ACC112 (cell line): ENCODE measurements around the gene LILRA5.
"Not testable (repeated sequence)": the region's sequence is repeated elsewhere in the genome, so short reads cannot be mapped to it uniquely, and the experiment has no call there.

Experiments used
- H2AFZ ChIP-seq: fragments of 200-600 bp; sonication (generic); one replicate; pipeline ENCODE4 v1.6.0; 2017; ENCODE audit warnings: antibody characterized with exemption, low read length; ENCODE audit not compliant: unreplicated experiment
- H3K27ac ChIP-seq: fragments of 200-600 bp; sonication (generic); 2 replicates; pipeline ENCODE4 v1.5.1; 2014; ENCODE audit warnings: low read depth, mild to moderate bottlenecking, antibody characterized with exemption, low read length, moderate library complexity
- H3K27me3 ChIP-seq: fragments of 200-600 bp; sonication (generic); 2 replicates; pipeline ENCODE4 v1.6.1; 2014; ENCODE audit warnings: mild to moderate bottlenecking, antibody characterized with exemption, low read length, moderate library complexity, mixed read lengths; ENCODE audit not compliant: insufficient read depth
- H3K36me3 ChIP-seq: fragments of 200-600 bp; sonication (generic); 2 replicates; pipeline ENCODE4 v1.6.1; 2016; ENCODE audit warnings: mild to moderate bottlenecking, antibody characterized with exemption, low read length, moderate library complexity, mixed read lengths; ENCODE audit not compliant: insufficient read depth
- H3K4me1 ChIP-seq: fragments of 200-600 bp; sonication (generic); one replicate; pipeline ENCODE4 v1.6.1; 2016; ENCODE audit warnings: low read length, mixed read lengths; ENCODE audit not compliant: insufficient read depth, unreplicated experiment, control insufficient read depth
- H3K4me3 ChIP-seq: fragments of 200-600 bp; sonication (generic); 2 replicates; pipeline ENCODE4 v1.5.1; 2014; ENCODE audit warnings: mild to moderate bottlenecking, low read depth, low read length
- H3K79me2 ChIP-seq: fragments of 200-600 bp; sonication (generic); one replicate; pipeline ENCODE4 v1.6.0; 2016; ENCODE audit warnings: low read length; ENCODE audit not compliant: control insufficient read depth, unreplicated experiment, insufficient read depth

LILRA5 gene

DNA sequence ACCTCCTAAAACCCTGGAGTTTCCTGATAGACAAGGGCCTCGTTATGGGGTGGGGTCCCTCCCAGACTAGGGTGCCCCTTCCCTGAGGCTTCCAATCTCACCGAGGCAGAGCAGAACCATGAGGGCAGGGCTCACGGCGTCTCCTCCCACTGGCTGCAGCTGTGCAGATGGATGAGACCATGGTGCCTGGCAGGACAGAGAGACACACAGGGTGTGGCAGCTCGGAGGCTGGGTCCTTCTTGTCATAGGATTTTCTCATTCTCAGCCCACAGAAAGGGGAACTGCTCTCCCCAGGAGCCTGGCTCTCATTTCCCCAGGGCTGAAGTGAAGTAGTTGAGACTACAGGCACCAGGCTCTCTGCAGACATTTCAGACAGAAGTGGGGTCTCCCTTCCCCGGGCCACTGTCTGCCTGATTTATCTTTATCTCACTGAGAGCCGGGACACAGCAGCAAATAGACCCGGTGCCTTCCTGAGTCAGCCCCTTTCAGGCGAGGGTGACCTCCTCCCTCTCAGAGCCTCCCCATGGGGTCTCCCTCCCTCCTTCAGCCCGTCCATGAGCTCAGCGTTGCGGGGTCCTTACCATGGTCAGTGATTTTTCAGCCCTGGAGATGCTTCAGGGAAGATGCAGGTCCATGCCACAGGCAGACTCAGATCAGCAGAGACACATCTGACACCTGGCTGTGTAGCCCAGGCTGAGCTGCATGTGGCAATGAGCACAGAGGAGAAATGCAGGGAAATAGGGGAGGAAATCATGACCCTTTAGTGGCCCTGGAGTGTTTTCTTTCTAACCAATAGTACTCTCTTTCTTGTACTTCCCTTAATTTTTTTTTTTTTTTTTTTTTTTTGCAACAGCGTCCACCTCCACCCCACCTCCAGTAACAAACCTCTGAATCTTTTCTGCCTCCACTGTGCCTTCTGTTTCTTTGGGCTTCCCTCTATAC is at the start of gene LILRA5:
TSS of gene LILRA5 (minus strand) at position 731 of the 942 bp plus-strand sequence. CDS start at position 584, 147 bp downstream.
- H2AFZ ChIP-seq, result no peak within 1 kb of the TSS
- no peak within 1 kb of the TSS for H3K27ac ChIP-seq
- peaks cover 31% of the 10 kb centered on the region for H3K27me3 ChIP-seq
- no peak within 1 kb of the TSS for H3K4me3 ChIP-seq
- H3K4me1 ChIP-seq, result no peaks in the 10 kb centered on the region
- no peaks in the 10 kb centered on the region for H3K79me2 ChIP-seq
- no peaks in the 10 kb centered on the region for H3K36me3 ChIP-seq

DNA sequence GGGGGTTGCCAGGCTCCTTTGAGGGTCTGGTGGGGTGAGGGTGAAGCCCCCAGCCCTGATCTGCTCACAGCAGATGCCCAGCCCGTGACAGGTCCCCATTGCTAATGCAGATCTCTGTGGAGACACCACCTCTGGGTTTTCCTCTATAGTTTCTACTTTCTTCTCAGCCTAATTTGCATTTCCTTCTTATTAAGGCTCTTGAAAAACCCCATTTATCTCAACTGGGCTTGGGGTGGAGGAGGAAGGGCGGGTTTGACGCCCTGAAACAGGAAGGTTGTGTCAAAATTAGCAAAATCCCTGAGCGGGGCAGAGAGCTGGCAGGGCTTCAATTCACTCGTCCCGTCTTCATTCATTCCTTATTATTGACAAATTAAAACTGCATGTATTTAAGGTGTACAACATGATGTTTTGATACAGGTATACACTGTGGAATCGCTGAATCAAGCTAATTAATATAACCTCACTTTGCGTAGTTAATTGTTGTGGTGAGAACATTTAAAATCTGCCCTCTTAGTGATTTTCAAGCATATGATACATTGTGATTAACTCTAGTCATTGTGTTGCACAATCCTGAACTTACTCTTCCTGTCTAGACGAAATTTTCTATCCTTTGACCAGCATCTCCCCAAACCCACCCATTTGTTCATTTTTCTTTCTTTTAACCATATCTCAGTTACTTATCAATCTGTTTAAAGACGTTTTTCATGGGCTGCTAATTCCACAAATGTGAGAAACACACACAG is 48.9 kb upstream of the LILRA5 start:
- not testable (repeated sequence) for H2AFZ ChIP-seq, H3K4me3 ChIP-seq, H3K36me3 ChIP-seq, H3K79me2 ChIP-seq, H3K27ac ChIP-seq, H3K4me1 ChIP-seq
- peaks cover 18% of the 10 kb centered on the region for H3K27me3 ChIP-seq

DNA sequence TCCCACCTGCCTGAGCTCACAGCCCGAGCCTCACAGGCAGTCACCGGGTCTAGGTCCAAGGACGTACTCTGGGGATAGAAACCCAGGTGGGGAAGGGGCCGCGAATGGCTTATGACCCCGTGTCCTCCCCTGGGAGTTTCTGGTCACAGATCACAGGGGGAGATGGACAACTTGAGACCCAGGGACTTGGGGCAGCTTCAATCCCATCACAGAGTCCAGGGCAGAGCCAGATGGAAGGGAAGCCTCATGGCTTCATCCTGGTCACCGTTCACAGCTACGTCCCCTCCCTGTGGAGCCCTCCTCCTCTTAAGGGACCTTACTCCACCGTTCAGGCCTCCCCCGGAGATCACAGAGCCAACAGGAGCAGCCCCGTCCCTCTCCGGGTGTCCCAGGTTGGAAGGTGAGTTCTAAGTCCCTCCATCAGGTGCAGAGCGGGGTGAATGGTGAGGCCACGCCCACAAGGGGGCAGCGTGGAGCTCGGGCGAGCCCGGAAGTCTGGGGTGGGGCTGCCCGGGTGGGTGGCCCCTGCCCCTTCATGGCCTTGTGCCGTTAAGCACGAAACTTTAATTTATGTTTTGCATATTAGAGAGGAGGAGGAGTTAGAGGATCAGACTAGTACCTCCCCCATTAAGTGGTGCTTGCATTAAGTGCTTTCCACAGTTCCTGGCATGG is 46.3 kb upstream of the LILRA5 start:
- not testable (repeated sequence) for H3K27me3 ChIP-seq, H2AFZ ChIP-seq, H3K4me3 ChIP-seq, H3K4me1 ChIP-seq, H3K36me3 ChIP-seq, H3K27ac ChIP-seq, H3K79me2 ChIP-seq

DNA sequence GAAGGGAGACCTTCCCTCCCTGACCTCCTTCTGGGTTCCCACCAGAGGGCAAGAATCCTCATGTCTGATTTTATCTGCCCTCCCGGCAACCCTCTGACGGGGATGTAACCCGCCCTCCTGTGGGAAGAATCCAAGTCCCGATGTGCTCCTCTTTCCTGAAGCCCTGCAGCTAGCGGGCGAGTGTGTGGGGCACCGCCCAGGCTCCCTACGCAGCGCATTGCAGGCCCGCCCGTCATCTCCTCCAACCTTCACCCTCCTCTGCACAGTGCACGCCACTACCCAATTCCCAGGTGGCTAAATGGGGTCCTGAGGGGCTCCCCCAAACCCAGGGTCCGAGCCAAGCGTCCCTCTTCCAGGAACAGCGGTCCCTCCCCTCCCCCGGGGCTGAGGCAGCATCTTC is 44.4 kb upstream of the LILRA5 start:
- no peak overlapping the region for H2AFZ ChIP-seq
- H3K36me3 ChIP-seq, result no peaks in the 10 kb centered on the region
- H3K4me3 ChIP-seq, result no peak overlapping the region
- H3K4me1 ChIP-seq, result no peaks in the 10 kb centered on the region
- no peak overlapping the region for H3K27ac ChIP-seq
- 0 out of 2 replicates have a peak, but pooled peaks cover 3% of the 10 kb centered on the region for H3K27me3 ChIP-seq
- no peaks in the 10 kb centered on the region for H3K79me2 ChIP-seq

DNA sequence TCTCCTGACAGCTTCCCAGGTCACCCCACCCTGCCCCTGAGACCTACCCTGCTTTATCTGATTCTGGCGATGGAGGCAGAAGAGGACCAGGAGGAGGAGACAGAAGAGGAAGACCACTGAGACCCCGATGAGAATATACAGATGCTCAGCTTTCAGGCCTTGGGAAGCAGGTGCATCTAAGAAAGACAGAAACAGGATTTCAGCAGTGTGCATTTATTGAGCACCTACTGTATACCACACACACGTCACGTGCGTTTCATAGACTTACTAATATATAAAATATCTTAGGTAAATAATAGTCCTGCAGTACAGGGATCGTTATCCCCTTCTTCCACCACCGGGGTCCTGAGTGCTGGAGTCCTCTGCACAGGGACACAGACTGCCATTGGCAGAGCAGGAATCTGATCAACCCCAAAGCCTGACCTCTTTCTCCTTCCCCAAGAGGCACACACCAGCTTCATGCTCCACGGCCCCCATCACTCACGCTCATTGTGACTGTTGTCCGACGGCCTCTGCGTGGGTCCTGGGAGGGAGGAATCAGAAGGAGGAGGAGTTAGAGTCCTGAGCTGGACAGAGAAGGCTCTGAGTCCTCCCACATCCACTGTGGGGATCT is 43.6 kb upstream of the LILRA5 start:
- Histone ChIP-seq H3K4me1 (no peaks in the 10 kb centered on the region), H3K27ac (no peak overlapping the region), H2AFZ (no peak overlapping the region), H3K27me3 (peaks cover 10% of the 10 kb centered on the region), H3K36me3 (no peaks in the 10 kb centered on the region), H3K79me2 (no peaks in the 10 kb centered on the region), H3K4me3 (no peak overlapping the region)

DNA sequence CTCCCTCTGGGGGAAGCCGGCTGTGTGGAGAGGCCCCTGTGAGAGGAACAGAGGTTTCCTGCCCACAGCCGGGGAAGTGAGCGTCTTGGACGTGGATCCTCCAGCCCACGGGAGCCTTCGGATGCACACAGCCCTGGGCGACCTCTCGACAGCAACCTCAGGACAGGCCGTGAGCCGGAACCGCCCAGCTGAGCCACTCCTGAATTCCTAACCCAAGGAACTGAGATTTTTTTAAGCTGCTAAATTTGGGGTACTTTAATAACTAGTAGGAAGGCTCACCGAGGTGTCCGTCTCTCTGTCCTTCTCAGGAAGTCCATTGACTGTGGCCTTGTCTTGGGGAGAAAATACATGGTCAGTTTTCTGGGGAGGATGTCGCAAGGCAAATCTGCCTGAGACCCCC is 42.7 kb upstream of the LILRA5 start:
- H3K4me3 ChIP-seq, result no peak overlapping the region
- H3K79me2 ChIP-seq, result no peaks in the 10 kb centered on the region
- peaks cover 16% of the 10 kb centered on the region for H3K27me3 ChIP-seq
- H2AFZ ChIP-seq, result no peak overlapping the region
- no peaks in the 10 kb centered on the region for H3K36me3 ChIP-seq
- H3K4me1 ChIP-seq, result no peaks in the 10 kb centered on the region
- no peak overlapping the region for H3K27ac ChIP-seq

DNA sequence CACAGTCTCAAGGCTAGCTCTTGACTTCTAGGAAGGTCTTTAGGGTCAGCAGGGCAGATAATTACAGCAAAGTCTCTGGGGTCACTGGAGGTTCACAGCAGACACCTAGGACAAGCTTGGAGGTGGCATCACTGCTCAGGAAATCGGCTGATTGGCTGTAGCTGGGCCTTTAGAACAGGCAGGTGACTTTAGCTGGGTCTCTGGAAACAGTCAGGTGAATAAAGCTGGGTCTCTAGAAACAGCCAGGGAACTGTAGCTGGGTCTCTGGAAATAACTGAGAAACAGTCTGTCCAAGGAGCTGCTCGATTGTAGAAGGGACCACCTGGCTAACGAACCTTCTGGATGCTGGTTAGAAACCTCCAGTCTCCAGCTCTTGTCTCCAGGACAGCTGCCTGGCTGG is 41.8 kb upstream of the LILRA5 start:
- Histone ChIP-seq H3K79me2 (no peaks in the 10 kb centered on the region), H2AFZ (no peak overlapping the region), H3K4me1 (no peaks in the 10 kb centered on the region), H3K4me3 (no peak overlapping the region), H3K27ac (no peak overlapping the region), H3K36me3 (no peaks in the 10 kb centered on the region), H3K27me3 (peaks cover 23% of the 10 kb centered on the region)

DNA sequence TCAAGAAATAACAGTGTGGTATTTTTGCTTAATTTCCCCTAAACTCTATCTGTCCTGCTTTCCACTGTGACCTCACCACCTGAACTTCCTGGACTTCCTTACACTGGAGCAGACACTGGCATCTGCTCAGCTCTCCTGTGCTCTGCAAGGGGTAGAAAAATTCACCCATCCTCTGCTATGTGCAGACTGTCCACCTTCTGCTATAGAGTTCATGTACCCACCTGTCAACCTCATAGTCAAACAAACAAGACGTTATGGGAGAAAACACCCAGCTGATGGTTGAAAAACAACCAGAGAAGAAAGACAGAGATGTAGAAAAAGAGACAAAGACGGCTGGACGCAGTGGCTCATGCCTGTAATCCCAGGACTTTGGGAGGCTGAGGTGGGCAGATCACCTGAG is 39.6 kb upstream of the LILRA5 start:
- H3K36me3 ChIP-seq, result no peaks in the 10 kb centered on the region
- H2AFZ ChIP-seq, result no peak overlapping the region
- H3K79me2 ChIP-seq, result no peaks in the 10 kb centered on the region
- H3K4me3 ChIP-seq, result no peak overlapping the region
- no peaks in the 10 kb centered on the region for H3K4me1 ChIP-seq
- H3K27ac ChIP-seq, result no peak overlapping the region
- H3K27me3 ChIP-seq, result peaks cover 29% of the 10 kb centered on the region

DNA sequence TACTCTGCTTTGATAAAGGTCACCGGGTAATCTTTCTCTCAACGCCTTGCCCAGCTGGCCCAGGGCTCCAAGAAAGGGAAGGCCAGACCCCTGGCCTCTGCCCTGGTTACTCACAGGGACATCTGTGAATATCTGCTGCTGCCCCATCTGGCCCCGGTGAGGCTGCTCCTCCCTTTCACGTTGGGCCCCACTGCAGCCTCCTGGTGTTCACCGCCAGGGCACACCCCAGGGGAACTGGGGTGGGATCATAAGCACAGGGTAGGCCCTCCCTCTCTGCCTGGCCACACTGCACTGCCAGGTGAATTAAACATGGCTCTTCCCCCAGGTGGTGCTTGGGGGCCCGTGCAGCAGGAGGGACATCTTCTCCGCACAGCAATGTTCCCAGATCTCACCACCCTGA is 39.1 kb upstream of the LILRA5 start:
- Histone ChIP-seq H3K27ac (no peak overlapping the region), H3K36me3 (no peaks in the 10 kb centered on the region), H3K27me3 (peaks cover 30% of the 10 kb centered on the region), H3K4me1 (no peaks in the 10 kb centered on the region), H3K4me3 (no peak overlapping the region), H3K79me2 (no peaks in the 10 kb centered on the region), H2AFZ (no peak overlapping the region)

DNA sequence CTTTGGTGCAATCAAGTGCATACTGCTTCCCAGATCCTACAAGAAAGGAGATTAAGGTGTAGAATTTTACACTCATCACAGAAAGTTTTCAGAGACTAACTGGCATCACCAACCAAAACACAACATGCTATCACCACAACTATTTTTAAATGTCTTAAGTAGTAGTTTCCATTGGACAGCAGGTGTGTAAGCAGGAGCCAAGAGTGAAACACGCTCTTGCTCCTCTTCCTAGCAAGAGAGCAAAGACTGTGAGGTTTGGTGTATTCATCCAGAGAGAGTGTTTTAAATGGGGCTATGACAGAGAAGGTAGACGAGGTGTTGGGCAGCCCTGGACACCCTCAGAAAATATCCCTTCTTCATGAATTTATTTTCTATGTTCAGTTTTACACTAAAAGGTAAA is 38.5 kb upstream of the LILRA5 start:
- H3K27me3 ChIP-seq, result peaks cover 34% of the 10 kb centered on the region
- no peaks in the 10 kb centered on the region for H3K79me2 ChIP-seq
- H3K4me1 ChIP-seq, result no peaks in the 10 kb centered on the region
- H3K27ac ChIP-seq, result no peak overlapping the region
- H3K36me3 ChIP-seq, result no peaks in the 10 kb centered on the region
- no peak overlapping the region for H2AFZ ChIP-seq
- no peak overlapping the region for H3K4me3 ChIP-seq
